ENCODE measurements around the gene IQGAP2.

Gene IQGAP2

GRCh38 chr5:76383126-76383832 lies 19.8 kb upstream of the IQGAP2 start:
- DNase-seq (ENCODE audit: low read depth in 2 of 3, low spot score in 1 of 3), result no peak

DNA sequence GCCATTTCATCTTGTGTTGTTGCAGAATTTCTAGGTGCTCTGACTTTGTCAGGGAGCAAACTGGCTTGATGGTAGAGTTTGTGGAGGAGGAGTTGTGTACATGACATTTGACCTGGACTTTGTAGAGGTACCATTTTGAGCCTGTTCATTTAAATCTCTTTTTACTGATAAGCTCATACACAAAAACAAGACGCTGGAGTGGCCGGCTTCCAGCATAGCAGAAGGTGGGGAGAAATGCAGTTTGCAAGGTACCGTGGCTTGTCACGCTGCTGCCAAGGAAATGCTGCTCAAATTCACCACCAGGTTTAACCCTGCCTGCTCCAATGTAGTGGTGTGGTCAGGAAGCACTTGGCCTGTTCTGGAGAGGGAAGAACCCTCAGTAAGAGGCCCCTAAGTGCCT lies 18.9 kb upstream of the IQGAP2 start:
- DNase-seq (ENCODE audit: low read depth in 2 of 3, low spot score in 1 of 3), result no peak

- no peak for DNase-seq (ENCODE audit: low read depth in 2 of 3, low spot score in 1 of 3)
Observed at GRCh38 chr5:76384705-76385104, 18.4 kb upstream of the IQGAP2 start.

DNA sequence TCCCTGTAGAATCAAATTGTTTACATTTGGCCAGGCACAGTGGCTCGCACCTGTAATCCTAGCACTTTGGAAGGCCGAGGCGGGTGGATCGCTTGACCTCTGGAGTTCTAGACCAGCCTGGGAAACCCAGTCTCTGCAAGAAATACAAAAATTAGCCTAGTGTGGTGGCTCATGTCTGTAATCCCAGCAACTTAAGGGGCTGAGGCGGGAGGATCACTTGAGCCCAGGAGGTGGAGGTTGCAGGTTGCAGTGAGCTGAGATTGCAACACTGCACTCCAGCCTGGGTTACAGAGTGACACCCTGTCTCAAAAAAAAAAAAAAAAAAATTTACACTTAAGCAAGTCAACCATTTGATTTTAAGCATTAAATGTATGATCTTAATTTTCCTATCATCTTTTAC lies 17.5 kb upstream of the IQGAP2 start:
- no peak for DNase-seq (ENCODE audit: low read depth in 2 of 3, low spot score in 1 of 3)

DNA sequence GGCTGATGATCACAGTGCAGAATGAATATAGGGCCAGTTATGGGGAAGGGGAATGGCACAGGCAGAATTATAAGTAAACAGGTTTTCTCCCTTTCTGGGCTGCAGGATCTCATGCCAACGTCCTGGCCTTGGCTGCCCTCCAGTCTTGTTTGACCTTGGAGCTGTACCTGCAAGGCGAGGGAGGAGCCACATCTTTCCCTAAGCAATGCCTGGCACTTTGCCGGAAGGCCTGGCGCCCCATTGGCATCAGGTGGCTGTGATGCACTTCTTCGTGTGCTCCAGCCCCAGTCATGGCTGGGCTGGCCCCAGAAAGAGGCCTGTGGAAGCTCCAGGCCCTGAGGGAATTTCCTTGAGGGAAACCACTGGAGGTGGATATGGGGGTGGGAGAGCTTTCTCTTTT lies 16.7 kb upstream of the IQGAP2 start:
- DNase-seq (ENCODE audit: low read depth in 2 of 3, low spot score in 1 of 3), result no peak

DNA sequence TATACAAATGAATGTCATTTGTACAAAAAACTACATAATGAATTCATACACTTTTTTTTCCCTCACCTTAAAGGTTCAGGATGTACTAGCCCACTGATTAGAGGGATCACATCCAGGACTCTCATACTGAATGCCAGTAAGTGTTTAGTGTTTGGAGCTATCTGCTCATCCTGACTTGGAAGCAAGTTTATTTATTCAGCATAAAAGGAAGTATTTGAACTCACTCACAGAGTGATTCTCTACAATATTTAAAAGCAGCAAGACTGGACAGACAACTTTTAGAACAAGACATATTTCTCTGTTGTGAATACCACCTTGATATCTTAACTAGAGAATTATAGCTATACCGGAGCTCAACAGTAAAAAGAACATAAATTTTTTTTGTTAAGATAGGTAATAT lies 14.8 kb upstream of the IQGAP2 start:
- no peak for DNase-seq (ENCODE audit: low read depth in 2 of 3, low spot score in 1 of 3)

GRCh38 chr5:76388791-76389512 lies 14.1 kb upstream of the IQGAP2 start:
- no peak for DNase-seq (ENCODE audit: low read depth in 2 of 3, low spot score in 1 of 3)

GRCh38 chr5:76389513-76390154 lies 13.5 kb upstream of the IQGAP2 start:
- DNase-seq (ENCODE audit: low read depth in 2 of 3, low spot score in 1 of 3), result no peak

GRCh38 chr5:76391014-76391413 lies 12.1 kb upstream of the IQGAP2 start:
- DNase-seq (ENCODE audit: low read depth in 2 of 3, low spot score in 1 of 3), result no peak

- DNase-seq (ENCODE audit: low read depth in 2 of 3, low spot score in 1 of 3), result no peak
Observed at GRCh38 chr5:76393035-76393680, 9.9 kb upstream of the IQGAP2 start.

- no peak for DNase-seq (ENCODE audit: low read depth in 2 of 3, low spot score in 1 of 3)
Observed at GRCh38 chr5:76397200-76397599, 5.9 kb upstream of the IQGAP2 start.

DNA sequence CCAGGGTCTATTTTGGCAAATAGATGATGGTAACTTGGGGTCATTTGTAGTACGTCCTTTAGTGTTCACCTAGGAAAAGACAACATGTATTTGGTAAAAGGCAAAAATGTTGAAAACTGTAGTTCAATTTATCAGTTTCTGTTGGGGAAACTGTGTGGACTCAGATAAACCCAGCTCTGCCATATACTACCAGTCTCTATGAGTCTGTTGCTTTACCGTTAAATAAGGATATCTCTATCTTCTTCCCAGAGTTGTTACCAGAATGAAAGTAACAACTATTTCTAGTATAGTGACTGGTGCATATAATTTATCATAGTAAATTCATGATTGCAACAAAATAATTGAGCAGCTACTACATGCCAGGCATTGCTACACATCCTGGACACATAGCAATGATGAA lies 3.8 kb upstream of the IQGAP2 start:
- DNase-seq (ENCODE audit: low read depth in 2 of 3, low spot score in 1 of 3), result no peak

GRCh38 chr5:76400466-76400865 lies 2.6 kb upstream of the IQGAP2 start:
- DNase-seq (ENCODE audit: low read depth in 2 of 3, low spot score in 1 of 3), result no peak

DNA sequence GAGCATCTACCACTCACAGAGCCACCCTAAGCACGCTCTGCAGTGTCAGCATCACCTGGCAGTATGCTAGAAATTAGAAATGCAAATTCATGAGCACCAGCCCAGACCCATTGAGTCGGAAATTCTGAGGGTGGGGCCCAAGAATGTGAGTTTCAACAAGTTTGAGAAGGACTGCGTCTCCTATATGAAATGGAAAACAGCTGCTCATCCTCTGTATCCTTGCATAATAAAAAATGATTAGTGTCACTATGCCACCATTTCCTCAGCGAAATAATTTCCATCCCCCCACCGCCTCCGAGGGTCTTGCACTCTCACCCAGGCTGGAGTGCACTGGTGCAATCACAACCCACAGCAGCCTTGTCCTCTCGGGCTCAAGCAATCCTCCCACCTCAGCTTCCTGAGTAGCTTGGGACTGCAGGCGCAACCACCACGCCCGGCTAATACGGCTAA lies 1.3 kb upstream of the IQGAP2 start:
- DNase-seq (ENCODE audit: low read depth in 2 of 3, low spot score in 1 of 3), result peak in 1 of 3 donors; percentile 25

- DNase-seq (ENCODE audit: low read depth in 2 of 3, low spot score in 1 of 3), result peak; percentile 76 to 79 (median 78)
Observed at GRCh38 chr5:76402251-76402885, 717 bp upstream of the IQGAP2 start.

DNA sequence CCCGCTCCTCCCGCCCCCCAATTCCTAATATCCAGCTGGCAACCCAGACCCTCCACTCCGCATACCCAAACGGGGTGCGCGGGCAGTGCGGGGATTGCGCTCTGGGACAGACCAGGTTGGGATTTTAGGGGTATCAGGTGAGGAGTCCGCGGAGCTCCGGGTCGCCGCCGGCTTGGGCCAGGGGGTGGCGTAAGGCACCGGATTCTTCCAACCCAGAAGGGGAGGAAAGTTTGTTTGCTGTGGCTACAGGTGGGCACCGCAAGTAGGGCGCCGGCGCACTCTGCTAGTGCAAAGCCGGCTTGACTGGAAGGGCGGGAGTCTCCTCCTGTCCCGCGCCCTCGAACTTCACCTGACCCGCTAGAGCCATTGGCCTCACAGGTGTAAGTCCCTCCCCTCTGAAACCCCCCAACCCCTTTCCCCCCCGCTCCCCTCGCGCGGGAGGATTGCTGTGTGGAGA lies 709 bp downstream of the IQGAP2 start:
- peak; percentile 42 to 52 (median 49) for DNase-seq (ENCODE audit: low read depth in 2 of 3, low spot score in 1 of 3)

- peak; percentile 52 to 68 (median 67) for DNase-seq (ENCODE audit: low read depth in 2 of 3, low spot score in 1 of 3)
Observed at GRCh38 chr5:76404223-76405211, 1.4 kb downstream of the IQGAP2 start.

- DNase-seq (ENCODE audit: low read depth in 2 of 3, low spot score in 1 of 3), result no peak
Observed at GRCh38 chr5:76406014-76406413, 2.9 kb downstream of the IQGAP2 start.

GRCh38 chr5:76406673-76407072 lies 3.6 kb downstream of the IQGAP2 start:
- DNase-seq (ENCODE audit: low read depth in 2 of 3, low spot score in 1 of 3), result no peak

DNA sequence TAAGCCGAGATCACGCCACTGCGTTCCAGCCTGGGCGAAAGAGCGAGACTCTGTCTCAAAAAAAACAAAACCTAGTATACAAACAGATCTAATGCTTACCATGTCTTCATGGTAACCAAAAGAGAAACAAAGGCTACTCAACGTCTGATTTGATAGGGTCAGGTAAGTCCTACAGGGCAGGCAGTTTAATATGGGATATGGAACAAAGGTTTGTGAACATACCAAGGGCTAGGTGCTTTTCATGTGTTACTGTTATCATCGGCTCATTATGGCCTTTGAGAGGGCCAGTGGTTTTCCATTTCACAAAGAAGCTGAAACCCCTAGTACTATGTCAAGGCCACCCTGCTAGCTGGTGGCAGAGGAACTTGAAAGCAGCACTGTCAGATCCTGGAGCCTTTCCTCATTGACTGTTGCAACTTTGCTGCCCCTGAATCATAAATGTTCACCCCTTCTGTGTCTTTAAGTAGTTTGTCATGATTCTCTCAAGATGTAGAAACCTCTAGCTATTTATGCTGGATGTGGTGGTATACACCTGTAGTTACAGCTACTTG lies 5.1 kb downstream of the IQGAP2 start:
- DNase-seq (ENCODE audit: low read depth in 2 of 3, low spot score in 1 of 3), result no peak

Data from stimulated activated CD4-positive, alpha-beta T cell treated with anti-CD3 and anti-CD28 coated beads, Interleukin-12 subunit alpha, Interleukin-12 subunit beta, amount 100 ng/mL, for 48 hours (primary cell).